ENCODE results near the gene CCL22.

The CCL22 gene, protein sequence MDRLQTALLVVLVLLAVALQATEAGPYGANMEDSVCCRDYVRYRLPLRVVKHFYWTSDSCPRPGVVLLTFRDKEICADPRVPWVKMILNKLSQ

DNA sequence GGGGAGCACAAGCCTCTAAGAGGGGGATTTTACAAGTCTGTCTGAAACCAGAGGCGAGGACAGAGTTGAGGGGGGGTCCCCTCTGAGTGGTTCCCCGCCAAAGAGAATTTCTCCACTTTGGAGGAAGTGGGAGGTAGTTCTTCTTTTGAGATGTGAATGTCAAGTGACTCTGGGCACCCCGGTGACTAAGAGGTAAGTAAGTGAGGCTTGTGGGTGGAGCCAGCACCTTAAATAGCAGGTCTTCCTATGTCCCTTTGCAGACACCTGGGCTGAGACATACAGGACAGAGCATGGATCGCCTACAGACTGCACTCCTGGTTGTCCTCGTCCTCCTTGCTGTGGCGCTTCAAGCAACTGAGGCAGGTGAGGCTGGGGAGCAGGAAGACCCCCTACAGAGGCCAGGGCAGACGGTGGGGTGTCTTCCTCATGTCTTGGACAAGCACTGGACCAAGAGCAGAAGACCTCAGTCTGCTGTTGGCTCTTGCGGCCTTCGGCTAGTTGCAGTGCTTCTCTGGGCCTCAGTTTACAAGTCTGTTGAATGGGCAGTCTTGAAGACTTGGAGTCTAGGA, at the start of gene CCL22:
Gene CCL22 (plus strand): TSS at position 257 of the 569 bp plus-strand sequence. CDS start 34 bp downstream, at position 291.
- TF ChIP-seq MYNN (tag by site-specific recombination; IDR thresholded peaks at IDR 0.05; ENCODE audit: borderline replicate concordance) (no peak), GLIS1 (tag by site-specific recombination; IDR thresholded peaks at IDR 0.05) (no peak), ZSCAN30 (tag by site-specific recombination; IDR thresholded peaks at IDR 0.05) (no peak), ZNF211 (tag by site-specific recombination; IDR thresholded peaks at IDR 0.05; ENCODE audit: low read depth) (no peak), BCL11B (tag by site-specific recombination; IDR thresholded peaks at IDR 0.05; ENCODE audit: low read depth) (no peak), ZNF549 (tag by site-specific recombination; IDR thresholded peaks at IDR 0.05) (no peak), OSR2 (tag by site-specific recombination; IDR thresholded peaks at IDR 0.05) (no peak), ZFP37 (tag by site-specific recombination; IDR thresholded peaks at IDR 0.05) (no peak), IKZF3 (tag by site-specific recombination; IDR thresholded peaks at IDR 0.05) (no peak), ZNF555 (tag by site-specific recombination; conservative IDR thresholded peaks at IDR 0.05) (no peak)
- no peaks in the 10 kb centered on the region for H3K4me1 ChIP-seq (ENCODE audit: control insufficient read depth, insufficient read depth, low read length)
- ChIA-PET CTCF (interaction anchor here (0.9 kb wide), 1 partner anchor 58 kb away, joined by 3 read pairs; no protein-coding TSS in a partner anchor), POLR2A (no interaction called here)
- H3K36me3 ChIP-seq (ENCODE audit: control insufficient read depth in 2 of 2, insufficient read depth in 1 of 2, low read length in 2 of 2): no peaks in the 10 kb centered on the region
- no peak within 1 kb of the TSS for H3K27ac ChIP-seq (ENCODE audit: extremely low read depth, low read depth, low read length)
- H3K9me3 ChIP-seq (ENCODE audit: control insufficient read depth, insufficient read depth, low read depth, low read length): no peaks in the 10 kb centered on the region
- no peak within 1 kb of the TSS for H3K4me3 ChIP-seq (ENCODE audit: low read depth, low read length)

DNA sequence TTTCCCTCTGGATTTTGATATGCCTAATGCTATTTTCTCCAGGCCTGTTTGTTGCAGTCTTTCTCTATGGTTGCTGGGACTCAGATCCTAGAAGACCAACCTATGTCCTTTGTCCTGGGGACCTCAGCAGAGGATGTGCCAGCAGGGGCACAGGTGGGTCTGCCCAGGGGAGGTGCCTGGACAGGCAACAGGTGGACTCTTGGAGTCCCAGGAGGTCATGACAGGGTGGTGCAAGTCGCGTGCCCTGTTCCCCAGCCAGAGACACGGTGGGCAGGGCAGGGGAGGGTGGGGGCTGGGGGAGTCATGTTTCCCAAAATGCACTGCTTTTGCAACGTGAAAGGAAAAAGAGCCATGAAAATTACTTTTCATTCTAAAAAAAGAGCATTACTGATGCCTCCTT, 47.8 kb upstream of the CCL22 start:
- no peak overlapping the region for H3K27ac ChIP-seq (ENCODE audit: extremely low read depth, low read depth, low read length)
- H3K9me3 ChIP-seq (ENCODE audit: control insufficient read depth, insufficient read depth, low read depth, low read length): no peaks in the 10 kb centered on the region
- H3K4me1 ChIP-seq (ENCODE audit: control insufficient read depth, insufficient read depth, low read length): no peaks in the 10 kb centered on the region
- peak; percentile 84 for TF ChIP-seq SCRT2 (tag by site-specific recombination; IDR thresholded peaks at IDR 0.05)
- no peak for TF ChIP-seq KLF8 (tag by site-specific recombination; IDR thresholded peaks at IDR 0.05)
- TF ChIP-seq SCRT1 (tag by site-specific recombination; IDR thresholded peaks at IDR 0.05; ENCODE audit: borderline replicate concordance): peak; percentile 55; the same call in 1 of the 2 replicates
- H3K36me3 ChIP-seq (ENCODE audit: control insufficient read depth in 2 of 2, insufficient read depth in 1 of 2, low read length in 2 of 2): no peaks in the 10 kb centered on the region
- ChIA-PET POLR2A (no interaction called here), CTCF (interaction anchor here (0.6 to 1.6 kb wide), 3 partner anchors 9 to 107 kb away, joined by 3 to 10 read pairs (median 4); no protein-coding TSS in a partner anchor)
- H3K4me3 ChIP-seq (ENCODE audit: low read depth, low read length): no peak overlapping the region

DNA sequence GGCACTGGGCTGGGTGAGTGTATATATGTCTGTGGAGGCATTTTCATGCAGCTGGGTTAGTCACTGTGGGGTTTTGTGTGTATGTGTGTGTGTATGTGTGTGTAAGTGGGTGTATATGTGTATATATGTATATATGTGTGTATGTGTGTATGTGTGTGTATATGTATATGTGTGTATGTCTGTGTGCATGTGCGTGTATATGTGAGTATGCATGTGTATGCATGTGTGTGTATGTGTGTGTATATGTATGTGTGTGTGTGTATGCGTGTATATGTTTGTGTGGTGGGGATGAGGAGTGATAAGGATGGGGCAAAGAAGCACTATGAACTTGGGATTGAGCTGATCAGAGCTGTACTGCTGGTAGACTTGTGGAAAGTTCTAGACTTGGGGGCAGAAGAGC, 45.1 kb upstream of the CCL22 start:
- no peak overlapping the region for H3K4me3 ChIP-seq (ENCODE audit: low read depth, low read length)
- ChIA-PET POLR2A (no interaction called here), CTCF (interaction anchor here (0.6 to 1.1 kb wide), 2 partner anchors 104 to 109 kb away, joined by 3 to 4 read pairs; no protein-coding TSS in a partner anchor)
- no peak overlapping the region for H3K27ac ChIP-seq (ENCODE audit: extremely low read depth, low read depth, low read length)
- H3K9me3 ChIP-seq (ENCODE audit: control insufficient read depth, insufficient read depth, low read depth, low read length): no peaks in the 10 kb centered on the region
- TF ChIP-seq, protein P1, sequence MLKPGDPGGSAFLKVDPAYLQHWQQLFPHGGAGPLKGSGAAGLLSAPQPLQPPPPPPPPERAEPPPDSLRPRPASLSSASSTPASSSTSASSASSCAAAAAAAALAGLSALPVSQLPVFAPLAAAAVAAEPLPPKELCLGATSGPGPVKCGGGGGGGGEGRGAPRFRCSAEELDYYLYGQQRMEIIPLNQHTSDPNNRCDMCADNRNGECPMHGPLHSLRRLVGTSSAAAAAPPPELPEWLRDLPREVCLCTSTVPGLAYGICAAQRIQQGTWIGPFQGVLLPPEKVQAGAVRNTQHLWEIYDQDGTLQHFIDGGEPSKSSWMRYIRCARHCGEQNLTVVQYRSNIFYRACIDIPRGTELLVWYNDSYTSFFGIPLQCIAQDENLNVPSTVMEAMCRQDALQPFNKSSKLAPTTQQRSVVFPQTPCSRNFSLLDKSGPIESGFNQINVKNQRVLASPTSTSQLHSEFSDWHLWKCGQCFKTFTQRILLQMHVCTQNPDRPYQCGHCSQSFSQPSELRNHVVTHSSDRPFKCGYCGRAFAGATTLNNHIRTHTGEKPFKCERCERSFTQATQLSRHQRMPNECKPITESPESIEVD (tag by site-specific recombination; IDR thresholded peaks at IDR 0.05): no peak
- TF ChIP-seq ZNF266 (tag by site-specific recombination; IDR thresholded peaks at IDR 0.05; ENCODE audit: low read depth): no peak
- TF ChIP-seq, protein P2, sequence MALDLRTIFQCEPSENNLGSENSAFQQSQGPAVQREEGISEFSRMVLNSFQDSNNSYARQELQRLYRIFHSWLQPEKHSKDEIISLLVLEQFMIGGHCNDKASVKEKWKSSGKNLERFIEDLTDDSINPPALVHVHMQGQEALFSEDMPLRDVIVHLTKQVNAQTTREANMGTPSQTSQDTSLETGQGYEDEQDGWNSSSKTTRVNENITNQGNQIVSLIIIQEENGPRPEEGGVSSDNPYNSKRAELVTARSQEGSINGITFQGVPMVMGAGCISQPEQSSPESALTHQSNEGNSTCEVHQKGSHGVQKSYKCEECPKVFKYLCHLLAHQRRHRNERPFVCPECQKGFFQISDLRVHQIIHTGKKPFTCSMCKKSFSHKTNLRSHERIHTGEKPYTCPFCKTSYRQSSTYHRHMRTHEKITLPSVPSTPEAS (tag by site-specific recombination; IDR thresholded peaks at IDR 0.05): peak; percentile 79
- H3K36me3 ChIP-seq (ENCODE audit: control insufficient read depth in 2 of 2, insufficient read depth in 1 of 2, low read length in 2 of 2): no peaks in the 10 kb centered on the region
- H3K4me1 ChIP-seq (ENCODE audit: control insufficient read depth, insufficient read depth, low read length): no peaks in the 10 kb centered on the region

Measured in HEK293 (cell line).